Stromal cell of bone marrow (primary cell): ENCODE results near the gene ABHD5.
"Not testable (repeated sequence)": the region's sequence is repeated elsewhere in the genome, so short reads cannot be mapped to it uniquely, and the experiment has no call there.

Experiments
- DNase-seq: peaks from one replicate; pipeline ENCODE4 v3.0.0-alpha.2; 2012; ENCODE audit warnings: low read depth

Gene ABHD5

DNA sequence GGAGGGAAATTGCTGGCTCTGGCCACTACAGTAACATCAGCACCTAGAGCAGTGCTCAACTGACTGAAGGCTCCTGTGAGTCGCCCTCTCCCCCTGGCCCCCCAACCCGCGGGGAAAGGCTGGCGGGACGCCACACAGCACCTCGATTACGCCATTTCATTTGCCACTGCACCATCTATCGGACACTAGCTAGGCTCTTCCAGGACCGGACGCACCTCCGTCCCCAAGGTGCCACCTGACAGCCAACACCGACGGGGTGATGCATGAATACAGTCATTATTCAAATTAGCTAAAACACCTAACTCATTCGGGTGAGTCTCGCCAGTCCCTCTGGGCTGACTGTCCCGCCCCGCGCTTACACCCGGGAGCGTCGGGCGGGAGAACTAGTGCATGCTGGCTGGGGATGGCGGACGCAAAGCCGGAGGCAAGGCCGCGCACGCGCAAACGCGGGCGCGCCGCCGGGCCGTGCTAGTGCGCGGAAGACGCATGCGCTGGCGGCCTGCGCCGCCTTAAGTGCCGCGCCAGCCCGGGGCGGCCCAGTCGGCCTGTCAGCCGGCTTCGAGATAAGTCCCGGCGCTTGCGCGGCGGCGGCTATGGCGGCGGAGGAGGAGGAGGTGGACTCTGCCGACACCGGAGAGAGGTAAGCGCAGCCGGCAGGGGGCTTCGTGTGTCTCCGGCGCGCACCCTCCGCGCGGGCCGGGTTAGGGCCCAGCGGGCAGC lies at the start of gene ABHD5:
Gene ABHD5, plus strand, starts transcription at position 539 of the 720 bp plus-strand sequence. Its CDS starts 55 bp downstream, at position 594.
- DNase-seq, result peak; percentile 88

DNA sequence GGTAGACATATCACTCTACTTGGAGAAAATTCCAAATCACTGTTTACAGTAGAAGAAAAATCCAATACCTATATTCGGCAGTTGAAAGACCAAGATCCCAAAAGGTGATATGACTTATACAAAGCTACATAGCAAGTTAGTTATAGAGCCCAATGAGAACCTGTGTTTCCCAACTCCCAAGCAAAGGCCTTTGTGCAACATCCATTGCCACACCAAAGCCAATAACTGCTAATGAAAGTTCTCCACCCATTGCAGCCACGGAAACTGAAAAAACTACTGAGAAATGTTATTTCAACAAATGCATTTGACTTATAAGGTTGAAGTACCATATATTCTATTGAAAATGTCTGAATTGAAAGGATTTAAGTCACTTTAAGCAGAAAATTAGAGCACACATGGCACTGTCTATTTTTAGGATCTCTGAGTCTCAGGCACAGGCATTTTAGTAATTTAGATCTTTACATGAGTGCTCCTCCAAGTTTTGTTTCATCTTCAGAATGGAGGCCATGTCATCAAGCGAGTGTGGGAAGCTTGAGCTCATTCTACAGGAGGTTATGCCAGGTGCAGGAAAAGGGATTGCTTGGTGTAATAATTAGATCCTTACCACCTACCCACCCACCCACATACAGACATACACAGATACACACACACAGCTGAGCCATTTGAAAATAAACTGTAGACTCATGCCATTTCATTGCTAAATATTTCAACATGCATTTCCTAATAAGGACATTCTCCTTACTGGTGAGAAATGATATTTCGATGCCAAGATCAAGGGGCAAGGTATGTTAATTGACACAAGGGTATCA lies 49.2 kb upstream of the ABHD5 start:
- no peak for DNase-seq

DNA sequence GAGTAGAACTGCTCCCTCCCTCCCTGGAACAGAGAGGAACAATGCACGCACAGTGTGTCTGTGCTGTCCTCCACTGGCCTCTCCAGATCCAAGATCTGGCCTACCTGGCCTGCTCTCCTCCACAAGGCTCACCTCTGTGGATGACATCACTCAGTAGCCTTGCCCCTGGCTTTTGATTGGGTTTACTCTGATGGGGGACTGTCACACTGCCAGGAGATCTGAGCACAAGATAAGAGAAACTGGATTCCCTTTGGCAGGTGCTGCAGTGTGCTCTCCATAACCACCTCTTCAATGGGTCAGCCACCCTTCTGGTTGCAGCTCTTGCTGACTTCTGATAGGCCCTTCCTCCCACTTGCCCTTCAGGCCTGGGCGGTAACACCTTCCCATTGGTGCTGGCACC lies 46.3 kb upstream of the ABHD5 start:
- DNase-seq, result no peak

DNA sequence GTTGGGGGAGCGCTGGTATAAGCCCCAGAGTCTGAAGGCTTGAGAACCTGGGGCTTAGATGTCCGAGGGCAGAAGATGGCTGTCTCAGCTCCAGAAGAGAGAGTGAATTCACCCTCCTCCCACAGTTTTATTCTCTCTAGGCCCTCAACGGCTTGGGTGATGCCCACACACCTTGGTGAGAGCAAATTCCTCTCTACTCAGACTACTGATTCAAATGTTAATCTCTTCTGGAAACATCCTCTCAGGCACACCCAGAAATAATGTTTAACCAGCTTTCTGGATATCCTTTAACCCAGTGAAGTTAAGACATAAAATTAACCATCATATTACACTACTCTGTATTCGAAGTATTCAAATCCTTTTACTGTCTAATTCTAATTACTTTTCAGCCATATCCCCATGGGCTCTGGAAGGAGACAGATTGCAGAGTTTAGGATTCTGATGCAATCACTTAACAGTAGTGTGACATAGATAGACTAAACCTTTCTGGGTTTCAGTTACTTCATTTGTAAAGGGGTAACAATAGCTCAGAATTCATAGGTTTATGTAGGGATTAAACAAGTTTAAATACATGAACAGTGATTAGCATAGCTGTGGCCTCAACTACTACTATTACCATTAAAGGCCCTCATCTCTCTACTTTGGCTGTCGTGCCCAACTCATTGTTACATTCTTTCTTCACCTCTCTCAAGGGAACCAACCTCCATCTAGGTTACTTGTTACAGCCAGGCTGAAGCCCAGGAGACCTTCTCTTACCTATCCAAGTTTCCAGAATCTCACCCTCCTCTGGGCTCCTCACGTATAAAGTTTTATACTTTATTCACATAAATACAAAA lies 43.2 kb upstream of the ABHD5 start:
- DNase-seq, result no peak

DNA sequence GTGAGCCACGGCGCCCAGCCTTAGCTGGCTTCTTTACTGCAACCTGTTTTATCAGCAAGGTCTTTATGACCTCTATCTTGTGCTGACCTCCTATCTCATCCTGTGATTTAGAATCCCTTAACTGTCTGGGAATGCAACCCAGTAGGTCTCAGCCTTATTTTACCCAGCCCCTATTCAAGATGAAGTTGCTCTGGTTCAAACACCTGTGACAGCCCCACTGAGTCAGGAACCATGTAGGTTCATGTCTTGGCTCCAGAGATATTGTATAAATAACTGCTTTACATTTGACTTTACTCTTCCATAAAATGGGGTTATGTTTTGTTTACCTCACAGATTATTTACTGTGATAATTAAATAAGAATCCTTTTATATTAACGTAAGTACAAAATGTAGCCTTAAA lies 41.8 kb upstream of the ABHD5 start:
- DNase-seq, result no peak

DNA sequence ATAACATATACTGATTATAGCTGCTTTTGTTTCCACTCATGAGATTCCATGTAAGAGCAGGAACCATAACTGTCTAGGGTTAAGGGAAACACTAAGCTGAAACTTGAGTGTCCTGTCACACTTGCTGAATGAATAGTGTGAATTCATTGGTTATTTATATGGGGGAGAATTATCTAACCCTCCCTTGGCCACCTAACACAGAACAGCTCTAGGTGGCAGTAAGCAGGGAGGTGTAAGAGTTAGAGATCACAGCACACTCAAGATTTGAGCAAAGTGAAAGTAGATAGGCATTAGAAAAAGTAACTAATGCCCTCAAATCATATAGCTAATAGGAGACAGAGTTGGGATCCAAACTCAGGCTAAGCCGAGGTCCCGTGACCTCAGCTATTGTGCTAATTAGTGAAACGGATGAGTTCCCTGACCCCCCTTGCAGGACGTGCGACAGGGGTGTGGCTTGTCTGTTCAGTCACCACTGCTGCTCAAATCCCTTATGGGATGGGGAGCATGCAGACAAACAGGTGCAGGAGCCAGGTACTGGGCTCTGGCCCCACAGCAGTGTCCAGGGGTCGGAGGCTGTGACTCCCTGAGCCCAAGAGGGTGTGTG lies 41.3 kb upstream of the ABHD5 start:
- no peak for DNase-seq

DNA sequence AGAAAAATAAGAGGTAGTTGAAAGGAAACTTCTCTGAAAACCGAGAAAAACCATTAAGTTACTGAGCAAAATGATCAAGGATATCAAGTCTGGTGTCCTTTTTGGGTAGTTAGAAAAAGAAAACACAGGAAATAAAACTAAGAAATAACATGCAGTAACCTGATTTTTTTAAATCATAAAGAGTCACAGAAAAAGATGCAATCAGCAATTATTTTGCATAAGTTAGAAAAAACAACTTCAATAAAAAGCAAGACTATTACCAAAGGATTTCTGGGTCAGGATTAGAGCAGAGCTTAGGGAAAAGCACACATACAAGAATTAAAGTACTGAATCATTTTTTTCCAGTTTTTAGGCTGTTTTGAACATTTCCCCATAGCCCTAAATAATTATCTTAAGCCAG lies 40.4 kb upstream of the ABHD5 start:
- no peak for DNase-seq

DNA sequence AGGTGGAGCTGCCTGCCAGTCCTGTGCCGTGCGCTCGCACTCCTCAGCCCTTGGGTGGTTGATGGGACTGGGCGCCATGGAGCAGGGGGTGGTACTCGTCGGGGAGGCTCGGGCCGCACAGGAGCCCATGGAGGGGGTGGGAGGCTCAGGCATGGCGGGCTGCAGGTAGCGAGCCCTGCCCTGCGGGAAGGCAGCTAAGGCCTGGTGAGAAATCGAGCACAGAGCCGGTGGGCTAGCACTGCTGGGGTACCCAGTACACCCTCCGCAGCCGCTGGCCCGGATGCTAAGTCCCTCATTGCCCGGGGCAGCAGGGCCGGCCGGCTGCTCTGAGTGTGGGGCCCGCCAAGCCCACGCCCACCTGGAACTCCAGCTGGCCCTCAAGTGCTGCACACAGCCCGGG lies 34.3 kb upstream of the ABHD5 start:
- not testable (repeated sequence) for DNase-seq

DNA sequence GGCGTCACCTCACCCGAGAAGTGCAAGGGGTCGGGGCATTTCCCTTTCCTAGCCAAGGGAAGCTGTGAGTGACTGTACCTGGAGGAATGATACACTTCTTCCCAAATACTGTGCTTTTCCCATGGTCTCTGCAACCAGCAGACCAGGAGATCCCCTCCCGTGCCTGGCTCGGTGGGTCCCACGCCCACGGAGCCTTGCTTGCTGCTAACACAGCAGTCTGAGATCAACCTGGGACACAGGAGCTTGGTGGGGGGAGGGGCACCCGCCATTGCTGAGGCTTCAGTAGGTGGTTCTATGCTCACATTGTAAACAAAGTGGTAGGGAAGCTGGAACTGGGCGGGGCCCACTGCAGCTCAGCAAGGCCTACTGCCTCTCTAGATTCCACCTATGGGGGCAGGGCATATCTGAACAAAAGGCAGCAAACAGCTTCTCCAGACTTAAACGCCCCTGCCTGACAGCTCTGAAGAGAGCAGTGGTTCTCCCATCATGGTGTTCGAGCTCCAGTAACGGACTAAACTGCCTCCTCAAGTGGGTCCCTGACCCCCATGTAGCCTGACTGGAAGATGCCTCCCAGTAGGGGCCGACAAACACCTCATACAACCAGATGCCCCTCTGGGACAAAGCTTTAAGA lies 31.4 kb upstream of the ABHD5 start:
- no peak for DNase-seq

DNA sequence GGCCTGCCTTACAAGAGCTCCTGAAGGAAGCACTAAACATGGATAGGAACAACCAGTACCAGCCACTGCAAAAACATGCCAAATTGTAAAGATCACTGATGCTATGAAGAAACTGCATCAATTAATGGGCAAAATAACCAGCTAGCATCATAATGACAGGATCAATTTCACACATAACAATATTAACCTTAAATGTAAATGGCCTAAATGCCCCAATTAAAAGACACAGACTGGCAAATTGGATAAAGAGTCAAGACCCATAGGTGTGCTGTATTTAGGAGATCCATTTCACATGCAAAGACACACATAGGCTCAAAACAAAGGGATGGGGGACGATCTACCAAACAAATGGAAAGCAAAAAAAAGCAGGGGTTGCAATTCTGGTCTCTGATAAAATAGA lies 29.4 kb upstream of the ABHD5 start:
- not testable (repeated sequence) for DNase-seq

DNA sequence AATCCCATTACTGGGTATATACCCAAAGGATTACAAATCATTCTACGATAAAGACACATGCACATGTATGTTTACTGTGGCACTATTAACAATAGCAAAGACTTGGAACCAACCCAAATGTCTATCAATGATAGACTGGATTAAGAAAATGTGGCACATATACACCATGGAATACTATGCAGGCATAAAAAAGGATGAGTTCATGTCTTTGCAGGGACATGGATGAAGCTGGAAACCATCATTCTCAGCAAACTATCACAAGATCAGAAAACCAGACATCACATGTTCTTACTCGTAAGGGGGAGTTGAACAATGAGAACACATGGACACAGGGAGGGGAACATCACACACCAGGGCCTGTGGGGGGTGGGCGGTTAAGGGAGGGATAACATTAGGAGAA lies 25.7 kb upstream of the ABHD5 start:
- not testable (repeated sequence) for DNase-seq

DNA sequence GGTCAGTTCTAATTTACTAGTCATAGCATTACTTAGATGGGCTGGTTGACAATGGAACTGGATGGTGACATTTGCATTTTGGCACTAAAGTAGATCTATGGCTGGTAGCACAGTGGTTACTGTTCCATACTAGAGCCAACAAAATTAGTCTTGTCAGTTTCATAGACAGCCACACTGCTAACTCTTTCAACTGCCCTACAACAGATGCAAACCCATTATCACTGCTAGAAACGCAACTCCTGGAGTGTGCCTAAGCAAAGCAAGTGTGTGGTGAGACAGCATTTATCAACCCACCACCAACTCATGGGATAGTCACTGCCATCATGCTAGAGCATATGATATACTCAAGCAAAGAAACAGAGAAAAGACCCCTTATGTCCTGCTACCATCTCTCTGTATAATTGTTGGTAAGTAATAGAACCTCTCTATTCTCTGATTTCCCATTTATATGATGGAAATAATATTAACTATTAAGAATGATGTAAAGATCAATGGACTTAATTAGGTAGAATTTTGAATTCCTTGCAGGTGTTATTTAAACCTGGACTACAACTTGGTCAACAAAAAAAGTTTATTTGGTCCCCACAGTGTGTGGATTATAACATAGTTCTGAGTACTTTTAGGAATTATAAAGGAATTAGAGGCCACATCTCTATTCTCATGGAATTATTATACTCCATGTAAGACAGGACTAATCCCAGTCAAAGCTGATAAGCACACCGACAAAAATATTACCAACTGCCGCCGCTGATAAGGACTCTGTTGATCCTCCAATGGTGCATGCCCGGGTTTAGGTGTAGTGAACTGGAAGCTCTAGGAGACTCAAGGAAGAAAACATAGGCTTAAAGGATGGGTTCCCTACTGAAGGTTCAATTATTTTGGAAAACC lies 19.9 kb upstream of the ABHD5 start:
- no peak for DNase-seq

DNA sequence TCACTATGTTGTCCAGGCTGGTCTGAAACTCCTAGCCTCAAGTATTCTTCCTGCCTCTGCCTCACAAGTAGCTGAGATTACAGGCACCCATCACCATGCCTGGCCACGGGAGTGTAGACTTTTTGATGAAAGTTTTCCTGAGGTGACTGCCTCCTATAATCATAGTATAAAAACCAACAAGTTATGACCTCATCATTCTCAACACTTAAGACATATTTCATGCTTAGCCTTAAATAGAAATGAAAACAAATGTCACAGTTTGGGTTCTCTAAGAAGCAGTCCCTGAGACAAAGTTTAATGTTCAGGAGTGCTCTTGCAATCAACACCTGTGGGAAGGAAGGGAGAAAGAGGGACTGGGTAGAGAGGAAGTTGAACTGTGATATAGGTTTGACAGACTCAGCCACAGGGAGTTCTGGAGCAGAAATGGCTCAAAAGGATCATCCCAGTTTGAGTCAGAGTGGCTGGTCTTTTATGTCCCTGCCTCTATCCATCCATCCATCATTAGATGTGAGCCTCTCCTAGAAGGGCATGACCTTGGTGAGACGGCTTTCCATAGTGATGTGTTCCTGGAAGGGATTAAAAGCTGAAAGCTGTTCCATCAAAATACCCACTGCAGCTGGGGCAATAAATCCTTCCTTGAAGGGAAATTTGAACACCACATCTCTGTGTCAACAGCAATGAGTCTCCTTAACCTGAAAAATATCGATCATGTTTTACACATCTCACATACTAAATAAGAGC lies 16.2 kb upstream of the ABHD5 start:
- DNase-seq, result no peak

DNA sequence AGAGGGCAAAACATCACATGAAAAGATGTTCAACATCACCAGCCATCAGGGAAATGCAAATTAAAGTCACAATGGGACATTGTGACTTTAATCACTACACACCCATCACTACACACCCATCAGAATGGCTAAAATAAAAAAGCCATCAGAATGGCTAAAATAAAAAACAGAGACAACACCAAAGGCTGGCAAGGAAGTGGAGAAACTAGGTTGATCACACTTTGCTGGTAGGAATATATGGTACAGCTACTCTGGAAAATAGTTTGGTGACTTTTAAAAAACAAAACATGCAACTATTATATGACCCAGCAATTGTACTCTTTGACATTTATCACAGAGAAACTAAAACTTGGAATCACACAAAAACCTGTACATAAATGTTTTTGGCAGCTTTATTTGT lies 15.1 kb upstream of the ABHD5 start:
- no peak for DNase-seq

DNA sequence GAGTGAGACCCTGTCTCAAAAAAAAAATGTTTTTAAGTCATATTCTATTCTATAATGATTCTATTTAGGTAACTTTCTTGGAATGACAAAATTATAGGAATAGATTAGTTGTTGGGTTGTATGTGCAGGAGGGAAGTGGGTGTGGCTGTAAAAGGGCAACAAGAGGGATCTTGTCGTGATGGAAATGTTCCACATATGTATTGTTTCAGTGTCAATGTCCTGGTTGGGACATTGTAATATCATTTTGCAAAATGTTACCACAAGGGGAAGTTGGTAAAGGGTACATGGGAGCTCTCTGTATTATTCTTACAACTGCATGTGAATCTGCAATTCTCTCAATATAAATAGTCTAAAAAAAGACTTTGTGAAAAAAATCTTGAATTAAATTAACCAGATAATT lies 14.3 kb upstream of the ABHD5 start:
- no peak for DNase-seq

DNA sequence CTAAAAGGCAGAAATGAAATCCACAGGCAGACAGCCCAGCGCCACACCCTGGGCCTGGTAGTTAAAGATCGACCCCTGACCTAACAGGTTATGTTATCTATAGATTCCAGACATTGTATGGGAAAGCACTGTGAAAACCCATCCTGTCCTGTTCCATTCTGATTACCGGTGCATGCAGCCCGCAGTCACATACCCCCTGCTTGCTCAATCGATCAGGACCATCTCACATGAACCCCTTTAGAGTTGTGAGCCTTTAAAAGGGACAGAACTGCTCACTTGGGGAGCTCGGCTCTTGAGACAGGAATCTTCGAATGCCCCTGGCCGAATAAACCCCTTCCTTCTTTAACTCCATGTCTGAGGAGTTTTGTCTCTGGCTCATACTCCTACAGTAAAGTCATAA lies 12.4 kb upstream of the ABHD5 start:
- DNase-seq, result not testable (repeated sequence)

DNA sequence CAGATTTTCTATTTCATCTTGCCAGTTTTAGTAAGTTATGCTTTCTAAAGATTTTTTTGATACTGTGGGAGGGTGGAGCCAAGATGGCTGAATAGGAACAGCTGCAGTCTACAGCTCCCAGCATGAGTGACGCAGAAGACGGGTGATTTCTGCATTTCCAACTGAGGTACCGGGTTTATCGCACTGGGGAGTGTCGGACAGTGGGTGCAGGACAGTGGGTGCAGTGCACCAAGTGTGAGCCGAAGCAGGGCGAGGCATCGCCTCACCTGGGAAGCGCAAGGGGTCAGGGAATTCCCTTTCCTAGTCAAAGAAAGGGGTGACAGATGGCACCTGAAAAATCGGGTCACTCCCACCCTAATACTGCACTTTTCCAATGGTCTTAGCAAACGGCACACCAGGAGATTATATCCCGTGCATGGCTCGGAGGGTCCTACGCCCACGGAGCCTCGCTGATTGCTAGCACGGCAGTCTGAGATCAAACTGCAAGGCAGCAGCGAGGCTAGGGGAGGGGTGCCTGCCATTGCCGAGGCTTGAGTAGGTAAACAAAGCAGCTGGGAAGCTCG lies 11.8 kb upstream of the ABHD5 start:
- DNase-seq, result not testable (repeated sequence)

DNA sequence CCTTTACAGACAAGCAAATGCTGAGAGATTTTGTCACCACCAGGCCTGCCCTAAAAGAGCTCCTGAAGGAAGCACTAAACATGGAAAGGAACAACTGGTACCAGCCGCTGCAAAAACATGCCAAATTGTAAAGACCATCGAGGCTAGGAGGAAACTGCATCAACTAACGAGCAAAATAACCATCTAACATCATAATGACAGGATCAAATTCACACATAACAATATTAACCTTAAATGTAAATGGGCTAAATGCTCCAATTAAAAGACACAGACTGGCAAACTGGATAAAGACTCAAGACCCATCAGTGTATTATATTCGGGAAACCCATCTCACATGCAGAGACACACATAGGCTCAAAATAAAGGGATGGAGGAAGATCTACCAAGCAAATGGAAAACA lies 9.9 kb upstream of the ABHD5 start:
- not testable (repeated sequence) for DNase-seq

DNA sequence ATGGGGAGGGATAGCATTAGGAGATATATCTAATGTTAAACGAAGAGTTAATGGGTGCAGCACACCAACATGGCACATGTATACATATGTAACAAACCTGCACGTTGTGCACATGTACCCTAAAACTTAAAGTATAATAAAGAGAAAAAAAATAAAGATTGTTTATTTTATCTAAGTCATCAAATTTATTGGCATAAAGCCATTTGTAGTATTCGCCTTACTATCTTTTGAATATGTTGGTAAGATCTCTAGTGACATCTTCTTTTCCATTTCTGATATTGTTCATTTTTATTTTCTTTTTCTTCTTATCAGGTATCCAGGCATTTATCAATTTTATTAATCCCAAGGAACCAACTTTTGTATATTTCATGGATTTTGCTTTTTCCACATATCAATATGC lies 5.8 kb upstream of the ABHD5 start:
- DNase-seq, result no peak

DNA sequence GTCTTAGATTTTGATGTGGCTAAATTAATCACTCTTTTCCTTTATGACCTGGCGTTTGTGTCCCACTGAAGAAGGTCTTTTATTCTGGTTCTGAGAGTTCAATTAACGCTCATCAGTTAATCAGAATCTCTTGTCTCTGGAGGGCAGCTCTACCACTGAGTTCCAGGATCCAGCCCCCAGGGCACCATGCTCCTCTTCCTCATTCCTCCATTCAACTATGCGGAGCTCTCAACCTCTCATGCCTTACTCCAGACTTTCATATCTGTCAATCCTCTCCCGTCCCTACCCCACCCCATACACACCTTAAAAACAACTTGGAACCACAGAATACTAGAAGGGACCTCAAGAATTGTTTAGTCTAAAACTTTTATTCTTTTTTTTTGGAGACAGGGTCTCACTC lies 4.8 kb upstream of the ABHD5 start:
- DNase-seq, result no peak
